Liver (tissue), 9 donors: Measurements from ENCODE around the gene SLC51B. TPM values are rescaled to one million over a fixed set of nuclear protein-coding genes. Genes with fewer than 3 reads are reported as not detected.

Experiments used
- DNase-seq: peaks from one replicate; pipeline ENCODE4 v3.0.0-alpha.2; 2017; ENCODE audit warnings: low spot score
- H3K27ac ChIP-seq, 2 donors: one replicate each; pipeline ENCODE4 v1.7.0; 2013; ENCODE audit warnings: inconsistent platforms in 2 of 2, low read length in 2 of 2, control low read depth in 1 of 2, low read depth in 1 of 2, mild to moderate bottlenecking in 1 of 2
- H3K27me3 ChIP-seq, 4 donors: one replicate each; pipeline versions ENCODE4 v1.6.1 to v1.7.0; 2013; ENCODE audit warnings: low read length in 3 of 4, inconsistent platforms in 1 of 4, mild to moderate bottlenecking in 1 of 4, moderate library complexity in 1 of 4; ENCODE audit not compliant: control insufficient read depth in 4 of 4, insufficient read depth in 4 of 4
- H3K36me3 ChIP-seq, 4 donors: one replicate each; pipeline versions ENCODE4 v1.6.1 to v1.7.0; 2013; ENCODE audit warnings: low read length in 3 of 4, mild to moderate bottlenecking in 3 of 4, low read depth in 1 of 4, moderate library complexity in 1 of 4; ENCODE audit not compliant: control insufficient read depth in 4 of 4, insufficient read depth in 3 of 4
- H3K4me1 ChIP-seq, 4 donors: one replicate each; pipeline versions ENCODE4 v1.6.1 to v1.7.0; 2013; ENCODE audit warnings: low read length in 3 of 4, mild to moderate bottlenecking in 3 of 4, moderate library complexity in 1 of 4; ENCODE audit not compliant: control insufficient read depth in 4 of 4, insufficient read depth in 4 of 4
- H3K4me3 ChIP-seq, 3 donors: one replicate each; pipeline versions ENCODE4 v1.6.1 to v1.7.0; 2013; ENCODE audit warnings: low read length in 3 of 3, control low read depth in 1 of 3, low read depth in 1 of 3, mild to moderate bottlenecking in 1 of 3
- H3K9ac ChIP-seq, 2 donors: one replicate each; pipeline ENCODE4 v1.7.0; 2013; ENCODE audit warnings: low read length in 2 of 2, mild to moderate bottlenecking in 2 of 2, moderate library complexity in 2 of 2, control low read depth in 1 of 2, low read depth in 1 of 2
- H3K9me3 ChIP-seq, 4 donors: one replicate each; pipeline versions ENCODE4 v1.6.1 to v1.7.0; 2013; ENCODE audit warnings: low read length in 3 of 4; ENCODE audit not compliant: control insufficient read depth in 4 of 4
- ATF3 ChIP-seq: IDR thresholded peaks from 2 replicates; pipeline ENCODE4 v1.6.1; 2016; ENCODE audit warnings: antibody characterized with exemption
- CTCF ChIP-seq: fragments of 150-350 bp; IDR thresholded peaks from 2 replicates; pipeline ENCODE4 v1.5.1; 2017; ENCODE audit warnings: improper control_type of control experiment, low read depth, low read length; ENCODE audit not compliant: missing input control
- EGR1 ChIP-seq, 2 donors: IDR thresholded peaks; 2 replicates each; pipeline ENCODE4 v1.6.1; 2016 to 2018; ENCODE audit warnings: antibody characterized with exemption in 2 of 2, low read depth in 2 of 2
- FOXA1 ChIP-seq: IDR thresholded peaks from 2 replicates; pipeline ENCODE4 v1.6.1; 2016; ENCODE audit warnings: antibody characterized with exemption
- FOXA2 ChIP-seq: IDR thresholded peaks from 2 replicates; pipeline ENCODE4 v1.6.1; 2016; ENCODE audit warnings: antibody characterized with exemption
- GABPA ChIP-seq, 2 donors: IDR thresholded peaks in 1 of 2; conservative IDR thresholded peaks in 1 of 2; 2 replicates each; pipeline ENCODE4 v1.6.1; 2016; ENCODE audit warnings: antibody characterized with exemption in 2 of 2, mild to moderate bottlenecking in 1 of 2, moderate library complexity in 1 of 2
- HNF4A ChIP-seq, 2 donors: conservative IDR thresholded peaks; 2 replicates each; pipeline ENCODE4 v1.6.1; 2016; ENCODE audit warnings: antibody characterized with exemption in 2 of 2, mild to moderate bottlenecking in 2 of 2
- HNF4G ChIP-seq: IDR thresholded peaks from 2 replicates; pipeline ENCODE4 v1.6.1; 2016; ENCODE audit warnings: antibody characterized with exemption
- JUND ChIP-seq, 2 donors: IDR thresholded peaks; 2 replicates each; pipeline ENCODE4 v1.6.1; 2016; ENCODE audit warnings: antibody characterized with exemption in 2 of 2
- MAX ChIP-seq: IDR thresholded peaks from 2 replicates; pipeline ENCODE4 v1.6.1; 2016; ENCODE audit warnings: antibody characterized with exemption
- NR2F2 ChIP-seq: IDR thresholded peaks from 2 replicates; pipeline ENCODE4 v1.6.1; 2016; ENCODE audit warnings: antibody characterized with exemption
- RAD21 ChIP-seq, 2 donors: IDR thresholded peaks; 2 replicates each; pipeline ENCODE4 v1.6.1; 2016; ENCODE audit warnings: antibody characterized with exemption in 2 of 2, mild to moderate bottlenecking in 2 of 2
- REST ChIP-seq: IDR thresholded peaks from 2 replicates; pipeline ENCODE4 v1.6.1; 2016; ENCODE audit warnings: antibody characterized with exemption, mild to moderate bottlenecking
- RXRA ChIP-seq, 2 donors: IDR thresholded peaks; 2 replicates each; pipeline ENCODE4 v1.6.1; 2017 to 2018; ENCODE audit warnings: antibody characterized with exemption in 2 of 2, mild to moderate bottlenecking in 1 of 2
- SP1 ChIP-seq: IDR thresholded peaks from 2 replicates; pipeline ENCODE4 v1.6.1; 2018; ENCODE audit warnings: antibody characterized with exemption, mild to moderate bottlenecking
- TAF1 ChIP-seq: conservative IDR thresholded peaks from 2 replicates; pipeline ENCODE4 v1.6.1; 2016; ENCODE audit warnings: antibody characterized with exemption, mild to moderate bottlenecking
- YY1 ChIP-seq: IDR thresholded peaks from 2 replicates; pipeline ENCODE4 v1.6.1; 2016; ENCODE audit warnings: antibody characterized with exemption, mild to moderate bottlenecking
- ZBTB33 ChIP-seq: IDR thresholded peaks from 2 replicates; pipeline ENCODE4 v1.6.1; 2016; ENCODE audit warnings: antibody characterized with exemption
- WGBS: extraction: QIAGEN DNeasy Blood & Tissue Kit; methylation state at CpG from one replicate; pipeline ENCODE4 v1.1.7; 2013; 5-methylcytosine and 5-hydroxymethylcytosine counted together
- polyA plus RNA-seq, 2 donors: library from polyadenylated mRNA; stranded (reverse) in 1 of 2; unstranded in 1 of 2; fragments of 200-250 nt in 1 of 2; fragments of >200 nt in 1 of 2; fragmentation: Nextera tagmentation in 1 of 2; extraction: Ambion mirVana in 1 of 2; gene quantifications; one replicate each; pipeline versions ENCODE4 v1.2.1 to v1.2.3, GENCODE V29; 2013 to 2015
- total RNA-seq, 2 donors: library from RNA; depleted of rRNA; stranded (reverse); fragments of >200 nt; gene quantifications; one replicate each; pipeline ENCODE4 v1.2.3, GENCODE V29; 2014
- donor health status: healthy.
- donor health status: healthy.
- donor health status: healthy.
- donor health status: healthy.
- donor health status: healthy.

SLC51B gene
- total and polyA plus RNA-seq, 4 donors = 0.25 to 2.1 (median 1.1) TPM

- H3K9ac ChIP-seq = no peak overlapping the region
- no peak overlapping the region for H3K27ac ChIP-seq
- TF ChIP-seq ZBTB33 (no peak), HNF4G (no peak), SP1 (no peak), ATF3 (no peak), TAF1 (no peak), YY1 (no peak), RXRA (IDR thresholded peaks at IDR 0.05) (no peak), MAX (no peak), FOXA1 (no peak), CTCF (no peak), RAD21 (IDR thresholded peaks at IDR 0.05) (no peak), HNF4A (conservative IDR thresholded peaks at IDR 0.05) (no peak), EGR1 (IDR thresholded peaks at IDR 0.05; ENCODE audit: low read depth in 2 of 2) (no peak), REST (no peak), JUND (IDR thresholded peaks at IDR 0.05) (no peak), NR2F2 (no peak), FOXA2 (no peak), GABPA (IDR thresholded peaks at IDR 0.05 in 1 of 2, conservative IDR thresholded peaks at IDR 0.05 in 1 of 2) (no peak)
- H3K36me3 ChIP-seq = no peaks in the 10 kb centered on the region
- no peaks in the 10 kb centered on the region for H3K27me3 ChIP-seq
- no peak for DNase-seq
- no peaks in the 10 kb centered on the region for H3K9me3 ChIP-seq
- no peak overlapping the region for H3K4me3 ChIP-seq
- WGBS = 88% methylated on average over 5 of the region's 5 CpGs
- peaks cover 3 to 16% (median 11%) of the 10 kb centered on the region in 4 donors for H3K4me1 ChIP-seq
These were observed 36.6 kb downstream of the SLC51B start for GRCh38 chr15:65081758-65082157.
